Neural cell (in vitro differentiated cells): ENCODE data around the gene ZNF90. TPM values are rescaled to one million over a fixed set of nuclear protein-coding genes. Genes with fewer than 3 reads are reported as not detected.
A peak's percentile ranks its signal among the peaks of the same experiment; 100 is the strongest.
"Not testable (repeated sequence)": the region's sequence is repeated elsewhere in the genome, so short reads cannot be mapped to it uniquely, and the experiment has no call there.

ENCODE experiments used
- H2AFZ ChIP-seq: fragments of 200-600, 300-800 bp; sonication (generic), shearing (Covaris generic); 2 replicates; pipeline ENCODE4 v1.6.0; 2014; ENCODE audit warnings: low read depth, mild to moderate bottlenecking, antibody characterized with exemption, low read length, moderate library complexity
- H3F3A ChIP-seq: fragments of 200-600 bp; shearing (Covaris generic); 2 replicates; pipeline ENCODE4 v1.6.1; 2016; ENCODE audit warnings: mild to moderate bottlenecking, moderate library complexity, mixed read lengths, antibody characterized with exemption, low read length; ENCODE audit not compliant: insufficient read depth, poor library complexity, severe bottlenecking
- H3K27ac ChIP-seq: fragments of 200-600, 300-800 bp; sonication (generic), shearing (Covaris generic); 2 replicates; pipeline ENCODE4 v1.5.1; 2014; ENCODE audit warnings: mild to moderate bottlenecking, low read length, moderate library complexity
- H3K27me3 ChIP-seq: fragments of 300-800, 200-600 bp; sonication (generic), shearing (Covaris generic); 2 replicates; pipeline ENCODE4 v1.6.0; 2014; ENCODE audit warnings: mild to moderate bottlenecking, low read depth, low read length, moderate library complexity; ENCODE audit not compliant: insufficient read depth
- H3K36me3 ChIP-seq: fragments of 300-800, 200-600 bp; sonication (generic), shearing (Covaris generic); 2 replicates; pipeline ENCODE4 v1.5.1; 2014; ENCODE audit warnings: mild to moderate bottlenecking, antibody characterized with exemption, low read length, moderate library complexity; ENCODE audit not compliant: insufficient read depth
- H3K4me2 ChIP-seq: fragments of 300-800, 200-600 bp; sonication (generic), shearing (Covaris generic); 2 replicates; pipeline ENCODE4 v1.6.0; 2014; ENCODE audit warnings: mild to moderate bottlenecking, low read length
- H3K4me3 ChIP-seq: fragments of 300-800, 200-600 bp; sonication (generic), shearing (Covaris generic); 2 replicates; pipeline ENCODE4 v1.5.1; 2014; ENCODE audit warnings: mild to moderate bottlenecking, low read length, moderate library complexity
- H3K79me2 ChIP-seq: fragments of 200-600 bp; shearing (Covaris generic); replicated peaks from 2 replicates; pipeline ENCODE4 v1.6.0; 2014; ENCODE audit warnings: mild to moderate bottlenecking, low read length, moderate library complexity; ENCODE audit not compliant: insufficient read depth
- H3K9ac ChIP-seq: fragments of 300-800, 200-600 bp; sonication (generic), shearing (Covaris generic); 2 replicates; pipeline ENCODE4 v1.6.1; 2016; ENCODE audit warnings: mild to moderate bottlenecking, low read length, mixed read lengths
- H3K9me2 ChIP-seq: fragments of 200-600 bp; shearing (Covaris generic); 2 replicates; pipeline ENCODE4 v1.6.1; 2016; ENCODE audit warnings: mild to moderate bottlenecking, low read length, mixed read lengths; ENCODE audit not compliant: insufficient read depth
- H3K9me3 ChIP-seq: fragments of 200-600, 300-800 bp; sonication (generic), shearing (Covaris generic); 2 replicates; pipeline ENCODE4 v1.6.1; 2016; ENCODE audit warnings: mild to moderate bottlenecking, mixed run types, low read length, moderate library complexity, mixed read lengths
- H4K20me1 ChIP-seq: fragments of 200-600 bp; shearing (Covaris generic); 2 replicates; pipeline ENCODE4 v1.6.1; 2016; ENCODE audit warnings: mild to moderate bottlenecking, mixed run types; ENCODE audit not compliant: insufficient read depth
- CTCF ChIP-seq: fragments of 450-650 bp; IDR thresholded peaks from 2 replicates; pipeline ENCODE4 v1.5.1; 2014; ENCODE audit warnings: antibody characterized with exemption, mild to moderate bottlenecking, moderate library complexity; ENCODE audit not compliant: poor library complexity, severe bottlenecking
- EP300 ChIP-seq: fragments of 450-650 bp; conservative IDR thresholded peaks from 2 replicates; pipeline ENCODE4 v1.6.1; 2014; ENCODE audit warnings: antibody characterized with exemption, mild to moderate bottlenecking, moderate library complexity; ENCODE audit not compliant: poor library complexity, severe bottlenecking
- EZH2 ChIP-seq: fragments of 200-600, 300-800 bp; shearing (Covaris generic), sonication (generic); IDR thresholded peaks from 2 replicates; pipeline ENCODE4 v1.6.1; 2014; ENCODE audit warnings: antibody characterized with exemption, low read length, borderline replicate concordance, mild to moderate bottlenecking; ENCODE audit not compliant: insufficient read depth, poor library complexity, severe bottlenecking
- MXI1 ChIP-seq: fragments of 450-650 bp; conservative IDR thresholded peaks from 2 replicates; pipeline ENCODE4 v1.6.1; 2014; ENCODE audit warnings: antibody characterized with exemption, mild to moderate bottlenecking; ENCODE audit not compliant: poor library complexity, severe bottlenecking
- POLR2AphosphoS5 ChIP-seq: IDR thresholded peaks from 2 replicates; pipeline ENCODE4 v1.6.1; 2012
- RAD21 ChIP-seq: fragments of 450-650 bp; conservative IDR thresholded peaks from 2 replicates; pipeline ENCODE4 v1.6.1; 2014; ENCODE audit warnings: antibody characterized with exemption, mild to moderate bottlenecking, moderate library complexity
- REST ChIP-seq: IDR thresholded peaks from 2 replicates; pipeline ENCODE4 v1.6.1; 2012; ENCODE audit warnings: borderline replicate concordance
- SMC3 ChIP-seq: fragments of 450-650 bp; conservative IDR thresholded peaks from 2 replicates; pipeline ENCODE4 v1.6.1; 2014; ENCODE audit warnings: antibody characterized with exemption, mild to moderate bottlenecking, moderate library complexity; ENCODE audit not compliant: poor library complexity
- TAF1 ChIP-seq: IDR thresholded peaks from 2 replicates; pipeline ENCODE4 v1.6.1; 2012; ENCODE audit warnings: low read depth
- polyA plus RNA-seq: library from polyadenylated mRNA; depleted of rRNA; stranded (reverse); fragments of >200 nt; gene quantifications from 2 replicates; pipeline ENCODE4 v1.2.3, GENCODE V29; 2014

ZNF90 gene
- polyA plus RNA-seq, 1 donor from 2014 or later = 0.37 TPM

GRCh38 chr19:20039203-20039723, 38.5 kb upstream of the ZNF90 start, which contains the start of gene ZNF682:
Gene ZNF682, minus strand, starts transcription at chr19:20039505. Its CDS starts 160 bp downstream, at chr19:20039345.
- Histone ChIP-seq H3K9me2 (no peaks in the 10 kb centered on the region), H4K20me1 (no peaks in the 10 kb centered on the region), H3K4me2 (peak within 1 kb of the TSS; percentile 93), H3K4me3 (peak within 1 kb of the TSS; percentile 96), H3K36me3 (no peaks in the 10 kb centered on the region), H3K27me3 (no peaks in the 10 kb centered on the region), H3K9ac (peak within 1 kb of the TSS; percentile 87), H3K27ac (peak within 1 kb of the TSS; percentile 91), H2AFZ (peak within 1 kb of the TSS; percentile 84), H3K9me3 (no peaks in the 10 kb centered on the region), H3K79me2 (peaks cover 30% of the 10 kb centered on the region), H3F3A (no peaks in the 10 kb centered on the region)
- peak; percentile 94 for TF ChIP-seq TAF1
- no peak for TF ChIP-seq EZH2
- TF ChIP-seq REST = peak; percentile 94
- TF ChIP-seq MXI1 = peak; percentile 84
- no peak for TF ChIP-seq CTCF
- peak; percentile 68 for TF ChIP-seq EP300
- peak; percentile 48 for TF ChIP-seq SMC3
- peak; percentile 51 for TF ChIP-seq RAD21
- TF ChIP-seq POLR2AphosphoS5 = peak; percentile 94

GRCh38 chr19:20044663-20045062, 33.1 kb upstream of the ZNF90 start:
- TF ChIP-seq TAF1 (no peak), RAD21 (no peak), POLR2AphosphoS5 (peak; percentile 68), SMC3 (no peak), CTCF (no peak), EP300 (peak; percentile 87), REST (no peak), MXI1 (no peak), EZH2 (no peak)
- Histone ChIP-seq H3K9me2 (no peaks in the 10 kb centered on the region), H3K9ac (no peak overlapping the region), H4K20me1 (no peaks in the 10 kb centered on the region), H3K36me3 (no peaks in the 10 kb centered on the region), H3K27ac (peak overlapping the region; percentile 68), H3F3A (no peaks in the 10 kb centered on the region), H3K27me3 (no peaks in the 10 kb centered on the region), H3K4me2 (peak overlapping the region; percentile 25), H3K9me3 (no peaks in the 10 kb centered on the region), H2AFZ (no peak overlapping the region), H3K4me3 (peak overlapping the region; percentile 48), H3K79me2 (no peaks in the 10 kb centered on the region)

- not testable (repeated sequence) for H3K36me3 ChIP-seq, H3K9me2 ChIP-seq, H4K20me1 ChIP-seq, H3K27me3 ChIP-seq, H3K4me3 ChIP-seq, H3K9ac ChIP-seq, H3F3A ChIP-seq, H2AFZ ChIP-seq, H3K27ac ChIP-seq, H3K9me3 ChIP-seq, H3K4me2 ChIP-seq, H3K79me2 ChIP-seq
Measured at GRCh38 chr19:20045742-20046141, 32.1 kb upstream of the ZNF90 start.
